Body of pancreas (tissue), 4 donors: Measurements from ENCODE around the gene CX3CL1. TPM values are rescaled to one million over a fixed set of nuclear protein-coding genes. Genes with fewer than 3 reads are reported as not detected.

Experiments
- ATAC-seq: fragments of 150-250 bp; one replicate; pipeline ENCODE4 v1.9.1; 2016
- DNase-seq, 4 donors: peaks; one replicate each; pipeline ENCODE4 v3.0.0-alpha.2; 2019
- H3K27ac ChIP-seq, 4 donors: fragments of 200-600 bp; sonication (generic); 1 replicate in 3 of 4; 2 replicates in 1 of 4; pipeline versions ENCODE4 v1.5.1 to v1.6.1; 2016 to 2019; ENCODE audit warnings: mild to moderate bottlenecking in 1 of 4, mixed read lengths in 1 of 4, moderate library complexity in 1 of 4
- H3K27me3 ChIP-seq, 2 donors: fragments of 200-600 bp; sonication (generic); one replicate each; pipeline ENCODE4 v1.6.0; 2016; ENCODE audit warnings: mild to moderate bottlenecking in 1 of 2
- H3K36me3 ChIP-seq, 2 donors: fragments of 200-600 bp; sonication (generic); replicated peaks in 1 of 2; 2 replicates each; pipeline ENCODE4 v1.5.1; 2016; ENCODE audit warnings: low read depth in 2 of 2; ENCODE audit not compliant: insufficient read depth in 1 of 2
- H3K4me1 ChIP-seq: fragments of 200-600 bp; sonication (generic); one replicate; pipeline ENCODE4 v1.6.0; 2016
- H3K4me3 ChIP-seq, 2 donors: fragments of 200-600 bp; sonication (generic); 1 replicate in 1 of 2; 2 replicates in 1 of 2; pipeline ENCODE4 v1.5.1; 2016 to 2019
- H3K9me3 ChIP-seq, 3 donors: fragments of 200-600 bp; sonication (generic); 1 replicate in 2 of 3; 2 replicates in 1 of 3; pipeline ENCODE4 v1.5.1; 2016
- CTCF ChIP-seq, 7 experiments: fragments of 450-650 bp in 4 of 7; fragments of 200-600 bp in 3 of 7; sonication (generic) in 3 of 7; IDR thresholded peaks; one replicate each; pipeline ENCODE4 v1.5.1; 2016 to 2019; ENCODE audit warnings: antibody characterized with exemption in 7 of 7
- POLR2A ChIP-seq, 3 donors: fragments of 450-650 bp; IDR thresholded peaks; one replicate each; pipeline ENCODE4 v1.6.1; 2016; ENCODE audit warnings: antibody characterized with exemption in 3 of 3, mild to moderate bottlenecking in 2 of 3
- WGBS, 2 donors: methylation state at CpG; one replicate each; pipeline ENCODE4 v1.1.5; 2017; 5-methylcytosine and 5-hydroxymethylcytosine counted together
- intact Hi-C: fragments of 100-400 bp; cut with DNase I; formaldehyde crosslinking; loops from one replicate; pipeline ENCODE4 v1.15.1; 2023
- total RNA-seq, 2 donors: library from RNA; depleted of rRNA; stranded (reverse); fragments of >200 nt; gene quantifications; one replicate each; pipeline ENCODE4 v1.1.0, GENCODE V29; 2016

CX3CL1 gene
- total RNA-seq, 2 donors from 2014 or later, result 14.5 to 19.1 TPM

GRCh38 chr16:57356547-57356946, 15.7 kb upstream of the CX3CL1 start:
- peaks cover 5% of the 10 kb centered on the region for H3K4me1 ChIP-seq

GRCh38 chr16:57357330-57358085, 14.8 kb upstream of the CX3CL1 start:
- TF ChIP-seq CTCF (IDR thresholded peaks at IDR 0.05) (no peak), POLR2A (IDR thresholded peaks at IDR 0.05) (no peak)
- no peak overlapping the region for H3K4me3 ChIP-seq
- ATAC-seq, result no peak
- no peaks in the 10 kb centered on the region for H3K36me3 ChIP-seq
- intact Hi-C loops, result no loop called here
- no peaks in the 10 kb centered on the region for H3K9me3 ChIP-seq
- H3K4me1 ChIP-seq, result peaks cover 10% of the 10 kb centered on the region
- no peak overlapping the region for H3K27ac ChIP-seq
- DNase-seq, result no peak
- H3K27me3 ChIP-seq, result no peaks in the 10 kb centered on the region
- WGBS, 2 donors, result 83 to 84% methylated on average over 9 of the region's 9 CpGs

More at GRCh38 chr16:57356547-57356946, 15.7 kb upstream of the CX3CL1 start:
- 87 to 89% methylated on average over 1 to 4 of the region's 4 CpGs for WGBS, 2 donors
- TF ChIP-seq CTCF (IDR thresholded peaks at IDR 0.05) (no peak), POLR2A (IDR thresholded peaks at IDR 0.05) (no peak)
- H3K4me3 ChIP-seq, result no peak overlapping the region
- H3K36me3 ChIP-seq, result no peaks in the 10 kb centered on the region
- H3K9me3 ChIP-seq, result no peaks in the 10 kb centered on the region
- ATAC-seq (no peak), DNase-seq (no peak)
- H3K27ac ChIP-seq, result no peak overlapping the region
- H3K27me3 ChIP-seq, result no peaks in the 10 kb centered on the region
- intact Hi-C loops, result no loop called here

- intact Hi-C loops, result no loop called here
- Histone ChIP-seq H3K4me1 (peaks cover 10% of the 10 kb centered on the region), H3K4me3 (no peak overlapping the region), H3K9me3 (no peaks in the 10 kb centered on the region), H3K27me3 (no peaks in the 10 kb centered on the region), H3K27ac (no peak overlapping the region), H3K36me3 (no peaks in the 10 kb centered on the region)
- WGBS, 2 donors, result 73 to 83% methylated on average over 6 to 7 of the region's 7 CpGs
- DNase-seq, result no peak
- ATAC-seq, result no peak
- TF ChIP-seq POLR2A (IDR thresholded peaks at IDR 0.05) (no peak), CTCF (IDR thresholded peaks at IDR 0.05) (no peak)
Observed at GRCh38 chr16:57358086-57358420, 14.2 kb upstream of the CX3CL1 start.

GRCh38 chr16:57358527-57359095, 13.7 kb upstream of the CX3CL1 start, which contains the start of gene CCL22:
Gene CCL22, plus strand, starts transcription at chr16:57358783. Its CDS starts 34 bp downstream, at chr16:57358817.
- H3K4me1 ChIP-seq, result peaks cover 11% of the 10 kb centered on the region
- H3K36me3 ChIP-seq, result no peaks in the 10 kb centered on the region
- no peak for ATAC-seq
- no peaks in the 10 kb centered on the region for H3K9me3 ChIP-seq
- H3K4me3 ChIP-seq, result no peak within 1 kb of the TSS
- no peak for TF ChIP-seq CTCF (IDR thresholded peaks at IDR 0.05)
- no peak for TF ChIP-seq POLR2A (IDR thresholded peaks at IDR 0.05)
- no peak within 1 kb of the TSS for H3K27ac ChIP-seq
- WGBS, 2 donors, result 77 to 93% methylated on average over 3 to 9 of the region's 9 CpGs
- no peaks in the 10 kb centered on the region for H3K27me3 ChIP-seq
- no peak for DNase-seq
- intact Hi-C loops, result no loop called here
